Thoracic aorta (tissue), 2 donors: ENCODE measurements around the gene JUNB. TPM values are rescaled to one million over a fixed set of nuclear protein-coding genes. Genes with fewer than 3 reads are reported as not detected.

ENCODE experiments used
- ATAC-seq: fragments of 150-250 bp; one replicate; pipeline ENCODE4 v1.8.0; 2017; ENCODE audit warnings: low read depth; ENCODE audit not compliant: insufficient number of reproducible peaks, low FRiP score
- DNase-seq: peaks from one replicate; pipeline ENCODE4 v3.0.0-alpha.2; 2020; ENCODE audit warnings: low spot score
- H3K27ac ChIP-seq, 2 donors: fragments of 200-600 bp; sonication (generic); 1 replicate in 1 of 2; 2 replicates in 1 of 2; pipeline ENCODE4 v1.5.1; 2016; ENCODE audit warnings: mild to moderate bottlenecking in 2 of 2, moderate library complexity in 2 of 2
- H3K27me3 ChIP-seq: fragments of 200-600 bp; sonication (generic); replicated peaks from 2 replicates; pipeline ENCODE4 v1.6.0; 2016; ENCODE audit warnings: mild to moderate bottlenecking; ENCODE audit not compliant: insufficient read depth
- H3K36me3 ChIP-seq: fragments of 200-600 bp; sonication (generic); one replicate; pipeline ENCODE4 v1.5.1; 2016
- H3K4me1 ChIP-seq, 2 donors: fragments of 200-600 bp; sonication (generic); 1 replicate in 1 of 2; 2 replicates in 1 of 2; pipeline versions ENCODE4 v1.5.1 to v1.6.0; 2016; ENCODE audit warnings: low read depth in 2 of 2, mild to moderate bottlenecking in 1 of 2; ENCODE audit not compliant: control insufficient read depth in 1 of 2
- H3K4me3 ChIP-seq: fragments of 200-600 bp; sonication (generic); 2 replicates; pipeline ENCODE4 v1.5.1; 2016; ENCODE audit warnings: mild to moderate bottlenecking
- H3K9me3 ChIP-seq: fragments of 200-600 bp; sonication (generic); 2 replicates; pipeline ENCODE4 v1.5.1; 2016
- CTCF ChIP-seq: fragments of 200-600 bp; sonication (generic); IDR thresholded peaks from one replicate; pipeline ENCODE4 v1.5.1; 2019; ENCODE audit warnings: antibody characterized with exemption
- total RNA-seq, 2 donors: library from RNA; depleted of rRNA; stranded (reverse); fragments of >200 nt; gene quantifications; one replicate each; pipeline versions ENCODE4 v1.1.0 to v1.2.3, GENCODE V29; 2016

JUNB gene
- total RNA-seq, 2 donors from 2014 or later: 698 to 2,087 TPM

- H3K36me3 ChIP-seq: no peaks in the 10 kb centered on the region
- DNase-seq: no peak
- H3K4me1 ChIP-seq: peaks cover 10 to 23% of the 10 kb centered on the region in 2 donors
- no peak for ATAC-seq
- no peak for TF ChIP-seq CTCF
- H3K4me3 ChIP-seq: no peak overlapping the region
- H3K9me3 ChIP-seq: no peaks in the 10 kb centered on the region
- H3K27ac ChIP-seq: no peak overlapping the region
- H3K27me3 ChIP-seq: peaks cover 53% of the 10 kb centered on the region
Measured at GRCh38 chr19:12836529-12836863, 45.2 kb downstream of the JUNB start.

GRCh38 chr19:12837225-12837624, 45.9 kb downstream of the JUNB start:
- no peak overlapping the region for H3K4me3 ChIP-seq
- H3K27me3 ChIP-seq: peaks cover 52% of the 10 kb centered on the region
- ATAC-seq: no peak
- peaks cover 10 to 23% of the 10 kb centered on the region in 2 donors for H3K4me1 ChIP-seq
- no peaks in the 10 kb centered on the region for H3K9me3 ChIP-seq
- TF ChIP-seq CTCF: no peak
- H3K36me3 ChIP-seq: no peaks in the 10 kb centered on the region
- H3K27ac ChIP-seq: no peak overlapping the region
- no peak for DNase-seq

GRCh38 chr19:12838182-12838885, 47.0 kb downstream of the JUNB start, which contains the start of gene MAST1:
MAST1 (plus strand) TSS chr19:12838515; CDS start chr19:12838573, 58 bp downstream.
- Histone ChIP-seq H3K9me3 (no peaks in the 10 kb centered on the region), H3K27me3 (peaks cover 57% of the 10 kb centered on the region), H3K27ac (peak within 1 kb of the TSS in 1 of 2 donors; percentile 28), H3K4me3 (peak within 1 kb of the TSS; percentile 60), H3K4me1 (peaks cover 10 to 23% of the 10 kb centered on the region in 2 donors), H3K36me3 (no peaks in the 10 kb centered on the region)
- ATAC-seq (no peak), DNase-seq (no peak)
- no peak for TF ChIP-seq CTCF

GRCh38 chr19:12838886-12839756, 47.8 kb downstream of the JUNB start:
- H3K9me3 ChIP-seq: no peaks in the 10 kb centered on the region
- no peaks in the 10 kb centered on the region for H3K36me3 ChIP-seq
- peaks cover 8 to 19% of the 10 kb centered on the region in 2 donors for H3K4me1 ChIP-seq
- TF ChIP-seq CTCF: no peak
- ATAC-seq: no peak
- no peak overlapping the region for H3K27ac ChIP-seq
- no peak for DNase-seq
- H3K4me3 ChIP-seq: peak overlapping the region; percentile 60
- peaks cover 54% of the 10 kb centered on the region for H3K27me3 ChIP-seq
